ENCODE measurements around the gene MPND.
A peak's percentile ranks its signal among the peaks of the same experiment; 100 is the strongest.

Gene MPND

GRCh38 chr19:4313847-4314490 lies 29.4 kb upstream of the MPND start:
- Histone ChIP-seq H3K4me3 (ENCODE audit: low read depth, low read length) (no peak overlapping the region), H3K36me3 (ENCODE audit: control insufficient read depth in 2 of 2, insufficient read depth in 1 of 2, low read length in 2 of 2) (peaks cover 6 to 50% of the 10 kb centered on the region in 2 experiments; a peak in 2 of 3 replicates), H3K4me1 (ENCODE audit: control insufficient read depth, insufficient read depth, low read length) (no peaks in the 10 kb centered on the region), H3K9me3 (ENCODE audit: control insufficient read depth, insufficient read depth, low read depth, low read length) (no peaks in the 10 kb centered on the region), H3K27ac (ENCODE audit: extremely low read depth, low read depth, low read length) (no peak overlapping the region)
- no peak for TF ChIP-seq ZBTB11 (tag by site-specific recombination; conservative IDR thresholded peaks at IDR 0.05; ENCODE audit: low read depth)
- no peak for TF ChIP-seq ZNF341 (tag by site-specific recombination; IDR thresholded peaks at IDR 0.05; ENCODE audit: low read depth)
- no peak for TF ChIP-seq IKZF3 (tag by site-specific recombination; IDR thresholded peaks at IDR 0.05)
- ChIA-PET POLR2A (interaction anchor here (0.7 kb wide), 1 partner anchor 8 kb away, joined by 3 read pairs; no protein-coding TSS in a partner anchor), CTCF (interaction anchor here (0.7 to 1.0 kb wide), 2 partner anchors 39 to 88 kb away, joined by 4 to 6 read pairs; no protein-coding TSS in a partner anchor)

GRCh38 chr19:4316956-4317355 lies 26.4 kb upstream of the MPND start:
- TF ChIP-seq OSR2 (tag by site-specific recombination; IDR thresholded peaks at IDR 0.05), result no peak
- no peak for TF ChIP-seq KLF10 (tag by site-specific recombination; IDR thresholded peaks at IDR 0.05)
- no peak overlapping the region for H3K4me3 ChIP-seq (ENCODE audit: low read depth, low read length)
- ChIA-PET CTCF (interaction anchor here (0.6 to 1.0 kb wide), 2 partner anchors 9 to 50 kb away, joined by 3 read pairs; no protein-coding TSS in a partner anchor), POLR2A (interaction anchor here (0.6 kb wide), 1 partner anchor 30 kb away, joined by 3 read pairs; no protein-coding TSS in a partner anchor)
- no peak overlapping the region for H3K27ac ChIP-seq (ENCODE audit: extremely low read depth, low read depth, low read length)
- no peaks in the 10 kb centered on the region for H3K9me3 ChIP-seq (ENCODE audit: control insufficient read depth, insufficient read depth, low read depth, low read length)
- no peaks in the 10 kb centered on the region for H3K4me1 ChIP-seq (ENCODE audit: control insufficient read depth, insufficient read depth, low read length)
- peaks cover 6 to 30% of the 10 kb centered on the region in 2 experiments; a peak in 2 of 3 replicates for H3K36me3 ChIP-seq (ENCODE audit: control insufficient read depth in 2 of 2, insufficient read depth in 1 of 2, low read length in 2 of 2)

- Histone ChIP-seq H3K27ac (ENCODE audit: extremely low read depth, low read depth, low read length) (no peak overlapping the region), H3K4me3 (ENCODE audit: low read depth, low read length) (no peak overlapping the region), H3K9me3 (ENCODE audit: control insufficient read depth, insufficient read depth, low read depth, low read length) (no peaks in the 10 kb centered on the region), H3K4me1 (ENCODE audit: control insufficient read depth, insufficient read depth, low read length) (no peaks in the 10 kb centered on the region), H3K36me3 (ENCODE audit: control insufficient read depth in 2 of 2, insufficient read depth in 1 of 2, low read length in 2 of 2) (peaks cover 6 to 27% of the 10 kb centered on the region in 2 experiments; a peak in 2 of 3 replicates)
- CTCF ChIA-PET, result no interaction called here
- POLR2A ChIA-PET, result interaction anchor here (1.6 kb wide), 1 partner anchor 41 kb away, joined by 4 read pairs; no protein-coding TSS in a partner anchor
- TF ChIP-seq ZFP3 (tag by site-specific recombination; IDR thresholded peaks at IDR 0.05; ENCODE audit: low read depth), result peak; percentile 73
- TF ChIP-seq ZNF561 (tag by site-specific recombination; IDR thresholded peaks at IDR 0.05; ENCODE audit: borderline replicate concordance), result no peak
These were observed 24.9 kb upstream of the MPND start for GRCh38 chr19:4318460-4318859.

- peaks cover 6 to 27% of the 10 kb centered on the region in 2 experiments; a peak in 2 of 3 replicates for H3K36me3 ChIP-seq (ENCODE audit: control insufficient read depth in 2 of 2, insufficient read depth in 1 of 2, low read length in 2 of 2)
- no peak overlapping the region for H3K4me3 ChIP-seq (ENCODE audit: low read depth, low read length)
- CTCF ChIA-PET, result no interaction called here
- no peak overlapping the region for H3K27ac ChIP-seq (ENCODE audit: extremely low read depth, low read depth, low read length)
- TF ChIP-seq ZNF394 (tag by site-specific recombination; IDR thresholded peaks at IDR 0.05; ENCODE audit: borderline replicate concordance) (peak; percentile 100), SETDB1 (IDR thresholded peaks at IDR 0.05; ENCODE audit: insufficient read length, low read length) (no peak)
- no peaks in the 10 kb centered on the region for H3K9me3 ChIP-seq (ENCODE audit: control insufficient read depth, insufficient read depth, low read depth, low read length)
- no peaks in the 10 kb centered on the region for H3K4me1 ChIP-seq (ENCODE audit: control insufficient read depth, insufficient read depth, low read length)
- POLR2A ChIA-PET, result interaction anchor here (0.6 to 4.1 kb wide), 4 partner anchors 24 to 83 kb away, joined by 3 to 29 read pairs (median 5); partner anchors contain the start of genes CHAF1A and MPND
These were observed 24.2 kb upstream of the MPND start for GRCh38 chr19:4319067-4319718.

Measured in HEK293 (cell line).